HepG2 (cell line): ENCODE measurements around the gene SPRYD3. TPM values are rescaled to one million over a fixed set of nuclear protein-coding genes. Genes with fewer than 3 reads are reported as not detected.

Source experiments
- AGO2 ChIP-seq: fragments of 200-400 bp; formaldehyde crosslinking; optimal IDR thresholded peaks from 2 replicates; pipeline ENCODE3; 2017; ENCODE audit warnings: mild to moderate bottlenecking, low read depth, low read length, moderate library complexity
- CTCF ChIP-seq: sonication (generic); formaldehyde crosslinking; IDR thresholded peaks from 2 replicates; pipeline ENCODE4 v1.5.0; 2020; ENCODE audit warnings: mild to moderate bottlenecking, missing genetic modification reagents, moderate library complexity
- DDIT3 ChIP-seq: sonication (generic); formaldehyde crosslinking; IDR thresholded peaks from 2 replicates; pipeline ENCODE4 v1.4.0; 2020; ENCODE audit warnings: mild to moderate bottlenecking, missing genetic modification reagents
- GATA4 ChIP-seq: sonication (generic); IDR thresholded peaks from 2 replicates; pipeline ENCODE4 v1.6.1; 2016; ENCODE audit warnings: antibody characterized with exemption, low read depth, borderline replicate concordance
- GPN1 ChIP-seq: sonication (generic); formaldehyde crosslinking; IDR thresholded peaks from 2 replicates; pipeline ENCODE4 v1.5.1; 2020; ENCODE audit warnings: missing genetic modification reagents, borderline replicate concordance
- IRF2 ChIP-seq: IDR thresholded peaks from 2 replicates; pipeline ENCODE4 v1.6.1; 2018; ENCODE audit warnings: missing genetic modification reagents, missing compliant biosample characterization
- MEIS2 ChIP-seq: sonication (generic); formaldehyde crosslinking; IDR thresholded peaks from 2 replicates; pipeline ENCODE4 v1.9.0; 2021; ENCODE audit warnings: mild to moderate bottlenecking, missing genetic modification reagents
- NR2F1 ChIP-seq, 2 experiments: fragments of 450-650 bp in 1 of 2; formaldehyde crosslinking in 1 of 2; IDR thresholded peaks; 2 replicates each; pipeline versions ENCODE4 v1.5.0 to v1.6.1; 2016 to 2020; ENCODE audit warnings: mild to moderate bottlenecking in 1 of 2, missing compliant biosample characterization in 1 of 2, missing genetic modification reagents in 1 of 2, moderate library complexity in 1 of 2
- SMAD3 ChIP-seq: sonication (generic); formaldehyde crosslinking; IDR thresholded peaks from 2 replicates; pipeline ENCODE4 v1.4.0; 2020; ENCODE audit warnings: missing genetic modification reagents
- TRIM24 ChIP-seq: sonication (generic); formaldehyde crosslinking; IDR thresholded peaks from 2 replicates; pipeline ENCODE4 v1.8.0; 2022; ENCODE audit warnings: mild to moderate bottlenecking, missing genetic modification reagents
- ZBTB2 ChIP-seq: sonication (generic); formaldehyde crosslinking; IDR thresholded peaks from 2 replicates; pipeline ENCODE4 v1.8.0; 2022; ENCODE audit warnings: low read depth, missing genetic modification reagents
- ZFP91 ChIP-seq: sonication (generic); formaldehyde crosslinking; IDR thresholded peaks from 2 replicates; pipeline ENCODE4 v1.9.0; 2022; ENCODE audit warnings: missing genetic modification reagents, mild to moderate bottlenecking, borderline replicate concordance
- ZHX2 ChIP-seq, 2 experiments: sonication (generic) in 1 of 2; formaldehyde crosslinking in 1 of 2; IDR thresholded peaks; 2 replicates each; pipeline versions ENCODE4 v1.6.1 to v1.9.0; 2014 to 2022; ENCODE audit warnings: antibody characterized with exemption in 1 of 2, borderline replicate concordance in 1 of 2, inconsistent platforms in 1 of 2, low read depth in 1 of 2, missing genetic modification reagents in 1 of 2
- ZKSCAN1 ChIP-seq: fragments of 150-350 bp; IDR thresholded peaks from 2 replicates; pipeline ENCODE4 v1.6.1; 2014; ENCODE audit warnings: low read length
- ZNF337 ChIP-seq: sonication (generic); formaldehyde crosslinking; IDR thresholded peaks from 2 replicates; pipeline ENCODE4 v1.5.1; 2020; ENCODE audit warnings: missing genetic modification reagents, low read depth, mild to moderate bottlenecking, borderline replicate concordance
- ZNF841 ChIP-seq: sonication (generic); formaldehyde crosslinking; IDR thresholded peaks from 2 replicates; pipeline ENCODE4 v1.8.1; 2023; ENCODE audit warnings: missing genetic modification reagents, borderline replicate concordance
- ZNF879 ChIP-seq: sonication (generic); formaldehyde crosslinking; IDR thresholded peaks from 2 replicates; pipeline ENCODE4 v1.8.1; 2023; ENCODE audit warnings: missing genetic modification reagents
- polyA plus RNA-seq, 8 experiments: library from polyadenylated mRNA; depleted of rRNA in 3 of 8; stranded (reverse) in 7 of 8; unstranded in 1 of 8; fragments of >200 nt; fragmentation: Illumina TruSeq in 4 of 8; extraction: Trizol in 4 of 8; gene quantifications; 2 replicates each; pipeline versions ENCODE4 v1.2.1 to v1.2.3, GENCODE V29; 2011 to 2016; ENCODE audit warnings: low read depth in 4 of 8, missing spikeins in 1 of 8, mixed read lengths in 1 of 8; ENCODE audit not compliant: insufficient read depth in 1 of 8
- total RNA-seq, 5 experiments: library from RNA; depleted of rRNA; stranded (reverse); fragments of >200 nt; fragmentation: Illumina TruSeq; extraction: Trizol; gene quantifications; 2 replicates each; pipeline ENCODE4 v1.2.3, GENCODE V29; 2016; ENCODE audit warnings: low read depth in 1 of 5

The SPRYD3 gene
- total and polyA plus RNA-seq, 2 of the 13 experiments (the other 11 are each of a cell fraction or from before 2014, with no cell fraction given): 9.0 to 9.2 TPM

- TF ChIP-seq AGO2: peak; percentile 33
- no peak for TF ChIP-seq ZNF841 (CRISPR knock-in tag)
- TF ChIP-seq GPN1: no peak
- peak; percentile 72 for TF ChIP-seq ZFP91 (CRISPR knock-in tag)
- TF ChIP-seq MEIS2 (CRISPR knock-in tag): 0 out of 2 replicates have a peak, but pooled peaks have one; percentile 42
- TF ChIP-seq DDIT3 (CRISPR knock-in tag): no peak
- TF ChIP-seq CTCF: peak; percentile 69
- no peak for TF ChIP-seq ZNF337 (CRISPR knock-in tag)
- TF ChIP-seq GATA4: no peak
- no peak for TF ChIP-seq TRIM24 (CRISPR knock-in tag)
- 0 out of 2 replicates have a peak, but pooled peaks have one; percentile 14 for TF ChIP-seq ZKSCAN1
- TF ChIP-seq ZNF879 (CRISPR knock-in tag): no peak
- no peak for TF ChIP-seq ZBTB2 (CRISPR knock-in tag)
- no peak; the same call in 1 of the 2 replicates for TF ChIP-seq ZHX2 (IDR thresholded peaks at IDR 0.05; ENCODE audit: low read depth)
- no peak for TF ChIP-seq ZHX2 (CRISPR knock-in tag; IDR thresholded peaks at IDR 0.05; ENCODE audit: borderline replicate concordance)
- TF ChIP-seq NR2F1 (CRISPR knock-in tag; IDR thresholded peaks at IDR 0.05): peak; percentile 35 to 52; a peak in 2 of 4 replicates
- TF ChIP-seq IRF2 (CRISPR knock-in tag): 0 out of 2 replicates have a peak, but pooled peaks have one; percentile 30
- TF ChIP-seq SMAD3 (CRISPR knock-in tag): 0 out of 2 replicates have a peak, but pooled peaks have one; percentile 34
Observed at GRCh38 chr12:53061404-53062010, 17.7 kb downstream of the SPRYD3 start (continued).
